Astrocyte (in vitro differentiated cells and primary cell): ENCODE results near the gene LACC1. TPM values are rescaled to one million over a fixed set of nuclear protein-coding genes. Genes with fewer than 3 reads are reported as not detected.

Experiments used
- DNase-seq: peaks from one replicate; pipeline ENCODE4 v3.0.0-alpha.2; 2010; ENCODE audit warnings: low read depth
- FAIRE-seq: peaks from 2 replicates; lab custom pipeline; 2011; peaks lifted over from hg19 to GRCh38; lab: Jason Lieb, UNC
- H2AFZ ChIP-seq: 2 replicates; pipeline ENCODE4 v1.6.0; 2012; ENCODE audit warnings: low read depth, low read length, inconsistent platforms
- H3K27ac ChIP-seq: 2 replicates; pipeline ENCODE4 v1.5.1; 2011; ENCODE audit warnings: low read depth, low read length, inconsistent platforms
- H3K27me3 ChIP-seq: 2 replicates; pipeline ENCODE4 v1.6.0; 2011; ENCODE audit warnings: low read length, inconsistent platforms; ENCODE audit not compliant: insufficient read depth
- H3K36me3 ChIP-seq: 2 replicates; pipeline ENCODE4 v1.5.1; 2011; ENCODE audit warnings: low read length, inconsistent platforms; ENCODE audit not compliant: insufficient read depth
- H3K4me1 ChIP-seq: 2 replicates; pipeline ENCODE4 v1.5.1; 2011; ENCODE audit warnings: low read length, inconsistent platforms; ENCODE audit not compliant: insufficient read depth
- H3K4me2 ChIP-seq: 2 replicates; pipeline ENCODE4 v1.6.0; 2012; ENCODE audit warnings: low read length, inconsistent platforms
- H3K4me3 ChIP-seq: 2 replicates; pipeline ENCODE4 v1.5.1; 2011; ENCODE audit warnings: low read depth, mild to moderate bottlenecking, low read length, inconsistent platforms; ENCODE audit not compliant: insufficient read depth
- H3K79me2 ChIP-seq: 2 replicates; pipeline ENCODE4 v1.6.0; 2012; ENCODE audit warnings: mild to moderate bottlenecking, low read length, inconsistent platforms; ENCODE audit not compliant: insufficient read depth
- H3K9ac ChIP-seq: 2 replicates; pipeline ENCODE4 v1.6.0; 2012; ENCODE audit warnings: mild to moderate bottlenecking, low read length, inconsistent platforms
- H3K9me3 ChIP-seq: 2 replicates; pipeline ENCODE4 v1.5.1; 2012; ENCODE audit warnings: low read depth, mild to moderate bottlenecking, low read length, inconsistent platforms; ENCODE audit not compliant: insufficient read depth
- H4K20me1 ChIP-seq: 2 replicates; pipeline ENCODE4 v1.6.0; 2012; ENCODE audit warnings: low read length, inconsistent platforms; ENCODE audit not compliant: insufficient read depth
- H3K27ac Mint-ChIP-seq: one replicate; pipeline ENCODE4 v1.8.0; 2021; ENCODE audit warnings: mild to moderate bottlenecking, mixed read lengths; ENCODE audit not compliant: unreplicated experiment
- H3K27me3 Mint-ChIP-seq: one replicate; pipeline ENCODE4 v1.8.0; 2021; ENCODE audit warnings: low read depth, mixed read lengths; ENCODE audit not compliant: unreplicated experiment
- H3K36me3 Mint-ChIP-seq: one replicate; pipeline ENCODE4 v1.8.0; 2021; ENCODE audit warnings: low read depth, mixed read lengths; ENCODE audit not compliant: unreplicated experiment
- H3K4me1 Mint-ChIP-seq: one replicate; pipeline ENCODE4 v1.8.0; 2021; ENCODE audit warnings: low read depth, mixed read lengths; ENCODE audit not compliant: unreplicated experiment
- H3K4me3 Mint-ChIP-seq: one replicate; pipeline ENCODE4 v1.8.0; 2021; ENCODE audit warnings: mild to moderate bottlenecking, moderate library complexity, mixed read lengths; ENCODE audit not compliant: unreplicated experiment
- H3K9me3 Mint-ChIP-seq: one replicate; pipeline ENCODE4 v1.8.0; 2021; ENCODE audit warnings: mild to moderate bottlenecking, mixed read lengths; ENCODE audit not compliant: unreplicated experiment
- EZH2 ChIP-seq: IDR thresholded peaks from 2 replicates; pipeline ENCODE4 v1.6.1; 2012; ENCODE audit warnings: mild to moderate bottlenecking, low read length, inconsistent platforms; ENCODE audit not compliant: insufficient read depth
- total RNA-seq: library from RNA; stranded (reverse); gene quantifications from 2 replicates; pipeline ENCODE4 v1.2.1, GENCODE V29; 2021
- TF ChIP-seq, protein P1 (sequence below): IDR thresholded peaks from 2 replicates; pipeline ENCODE4 v1.5.1; 2011; ENCODE audit warnings: low read depth, mild to moderate bottlenecking, inconsistent platforms, low read length, moderate library complexity; ENCODE audit not compliant: insufficient read depth

Gene LACC1
- total RNA-seq, 1 donor from 2014 or later, result 9.2 TPM

- TF ChIP-seq EZH2, result no peak
- TF ChIP-seq, protein P1, sequence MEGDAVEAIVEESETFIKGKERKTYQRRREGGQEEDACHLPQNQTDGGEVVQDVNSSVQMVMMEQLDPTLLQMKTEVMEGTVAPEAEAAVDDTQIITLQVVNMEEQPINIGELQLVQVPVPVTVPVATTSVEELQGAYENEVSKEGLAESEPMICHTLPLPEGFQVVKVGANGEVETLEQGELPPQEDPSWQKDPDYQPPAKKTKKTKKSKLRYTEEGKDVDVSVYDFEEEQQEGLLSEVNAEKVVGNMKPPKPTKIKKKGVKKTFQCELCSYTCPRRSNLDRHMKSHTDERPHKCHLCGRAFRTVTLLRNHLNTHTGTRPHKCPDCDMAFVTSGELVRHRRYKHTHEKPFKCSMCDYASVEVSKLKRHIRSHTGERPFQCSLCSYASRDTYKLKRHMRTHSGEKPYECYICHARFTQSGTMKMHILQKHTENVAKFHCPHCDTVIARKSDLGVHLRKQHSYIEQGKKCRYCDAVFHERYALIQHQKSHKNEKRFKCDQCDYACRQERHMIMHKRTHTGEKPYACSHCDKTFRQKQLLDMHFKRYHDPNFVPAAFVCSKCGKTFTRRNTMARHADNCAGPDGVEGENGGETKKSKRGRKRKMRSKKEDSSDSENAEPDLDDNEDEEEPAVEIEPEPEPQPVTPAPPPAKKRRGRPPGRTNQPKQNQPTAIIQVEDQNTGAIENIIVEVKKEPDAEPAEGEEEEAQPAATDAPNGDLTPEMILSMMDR, result no peak
- Mint-ChIP-seq H3K27ac (no peak overlapping the region), H3K4me1 (peaks cover 10% of the 10 kb centered on the region), H3K36me3 (no peaks in the 10 kb centered on the region), H3K27me3 (no peaks in the 10 kb centered on the region), H3K4me3 (no peak overlapping the region), H3K9me3 (peaks cover 3% of the 10 kb centered on the region)
- FAIRE-seq (no peak), DNase-seq (peak; percentile 20)
- Histone ChIP-seq H3K9ac (no peak overlapping the region), H4K20me1 (no peaks in the 10 kb centered on the region), H3K4me1 (no peaks in the 10 kb centered on the region), H3K27ac (no peak overlapping the region), H3K36me3 (no peaks in the 10 kb centered on the region), H3K4me3 (no peak overlapping the region), H3K9me3 (no peaks in the 10 kb centered on the region), H3K4me2 (no peak overlapping the region), H3K79me2 (no peaks in the 10 kb centered on the region), H3K27me3 (no peaks in the 10 kb centered on the region), H2AFZ (no peak overlapping the region)
Measured at GRCh38 chr13:43934273-43934672, 54.6 kb downstream of the LACC1 start.

DNA sequence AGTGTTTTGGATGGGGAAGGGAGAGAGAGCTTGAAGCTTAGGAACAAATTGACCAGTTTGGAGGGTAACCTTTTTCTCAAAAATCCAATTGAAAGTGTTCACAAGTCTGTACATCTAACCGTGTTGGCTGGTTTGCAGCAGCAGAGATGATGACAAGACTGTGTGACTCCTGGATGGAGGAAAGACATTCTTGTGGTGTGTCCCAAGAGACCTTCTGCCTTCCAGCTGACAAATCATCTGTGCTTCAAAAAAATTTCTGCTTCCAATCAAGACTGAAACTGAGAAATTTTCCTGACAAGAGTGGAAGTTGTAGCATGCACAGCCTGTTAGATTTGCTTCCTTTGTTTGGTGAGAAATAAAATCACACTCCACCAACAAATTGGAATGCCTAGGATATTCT is 56.2 kb downstream of the LACC1 start:
- no peak for TF ChIP-seq EZH2
- TF ChIP-seq, protein P1, result no peak
- H3K9ac ChIP-seq, result no peak overlapping the region
- no peak overlapping the region for H2AFZ ChIP-seq
- H3K36me3 ChIP-seq, result no peaks in the 10 kb centered on the region
- no peaks in the 10 kb centered on the region for H3K79me2 ChIP-seq
- DNase-seq (no peak), FAIRE-seq (peak; percentile 90)
- H3K9me3 ChIP-seq, result no peaks in the 10 kb centered on the region
- H3K27ac Mint-ChIP-seq, result no peak overlapping the region
- H3K4me2 ChIP-seq, result no peak overlapping the region
- H3K4me1 ChIP-seq, result no peaks in the 10 kb centered on the region
- no peak overlapping the region for H3K27ac ChIP-seq
- no peaks in the 10 kb centered on the region for H3K27me3 Mint-ChIP-seq
- H3K4me3 Mint-ChIP-seq, result no peak overlapping the region
- H3K9me3 Mint-ChIP-seq, result no peaks in the 10 kb centered on the region
- no peaks in the 10 kb centered on the region for H3K36me3 Mint-ChIP-seq
- H3K4me1 Mint-ChIP-seq, result peaks cover 10% of the 10 kb centered on the region
- H3K27me3 ChIP-seq, result no peaks in the 10 kb centered on the region
- no peak overlapping the region for H3K4me3 ChIP-seq
- no peaks in the 10 kb centered on the region for H4K20me1 ChIP-seq

- no peak for TF ChIP-seq EZH2
- TF ChIP-seq, protein P1, result no peak
- H3K9ac ChIP-seq, result no peak overlapping the region
- no peak for DNase-seq
- H3K4me3 ChIP-seq, result no peak overlapping the region
- H3K4me1 ChIP-seq, result no peaks in the 10 kb centered on the region
- H3K27me3 ChIP-seq, result no peaks in the 10 kb centered on the region
- Mint-ChIP-seq H3K27me3 (no peaks in the 10 kb centered on the region), H3K36me3 (no peaks in the 10 kb centered on the region), H3K27ac (no peak overlapping the region), H3K4me1 (peaks cover 10% of the 10 kb centered on the region), H3K9me3 (no peaks in the 10 kb centered on the region), H3K4me3 (no peak overlapping the region)
- H3K27ac ChIP-seq, result no peak overlapping the region
- H4K20me1 ChIP-seq, result no peaks in the 10 kb centered on the region
- no peak overlapping the region for H2AFZ ChIP-seq
- no peaks in the 10 kb centered on the region for H3K79me2 ChIP-seq
- H3K36me3 ChIP-seq, result no peaks in the 10 kb centered on the region
- FAIRE-seq, result no peak
- no peaks in the 10 kb centered on the region for H3K9me3 ChIP-seq
- no peak overlapping the region for H3K4me2 ChIP-seq
Measured at GRCh38 chr13:43936647-43937046, 56.9 kb downstream of the LACC1 start.
